K562 (cell line): Measurements from ENCODE around the gene PGP. TPM values are rescaled to one million over a fixed set of nuclear protein-coding genes. Genes with fewer than 3 reads are reported as not detected.
A peak's percentile ranks its signal among the peaks of the same experiment; 100 is the strongest.

Source experiments
- ATAC-seq: fragments of 200-7000 bp; cut with Tn5 transposase; 3 replicates; pipeline ENCODE4 v1.9.1; 2020; ENCODE audit warnings: moderate library complexity
- BruUV-seq: library from RNA; stranded (reverse); fragments of 400-500 nt; replicated peaks from 2 replicates; lab custom pipeline; 2021; lab: Mats Ljungman, UMichigan
- CTCF ChIA-PET: fragments of 300-600 bp; formaldehyde crosslinking; extraction: SDS; loops from one replicate; lab custom pipeline; 2021; ENCODE audit warnings: low intra/inter-chr PET ratio; lab: Yijun Ruan, JAX
- POLR2A ChIA-PET: fragments of 300-600, 350-650 bp; sonication (Branson Sonifier 250); formaldehyde crosslinking; extraction: SDS; loops from one replicate; lab custom pipeline; 2021; ENCODE audit warnings: antibody characterized with exemption, inconsistent platforms; lab: Yijun Ruan, JAX
- DNase-seq, 4 experiments: peaks; one replicate each; pipeline versions ENCODE4 v3.0.0 to v3.0.0-alpha.2; 2011 to 2018; ENCODE audit warnings: low spot score in 3 of 4, mixed read lengths in 3 of 4; ENCODE audit errors: extremely low read depth in 1 of 4
- FAIRE-seq: peaks from 2 replicates; lab custom pipeline; 2011; peaks lifted over from hg19 to GRCh38; lab: Jason Lieb, UNC
- H2AFZ ChIP-seq: 2 replicates; pipeline ENCODE4 v1.6.0; 2011; ENCODE audit warnings: low read depth, low read length, control low read depth, inconsistent platforms
- H3K27ac ChIP-seq: fragments of 200-600 bp; 3 replicates; pipeline ENCODE4 v1.8.0; 2011; ENCODE audit warnings: low read depth, mild to moderate bottlenecking, control low read depth, inconsistent platforms, low read length, moderate library complexity, mixed read lengths; ENCODE audit errors: extremely low read depth
- H3K27me3 ChIP-seq, 2 experiments: fragments of 300-600 bp in 1 of 2; 2 replicates in 1 of 2; 3 replicates in 1 of 2; pipeline versions ENCODE4 v1.6.0 to v1.8.0; 2011; ENCODE audit warnings: inconsistent platforms in 2 of 2, low read length in 2 of 2, mild to moderate bottlenecking in 1 of 2, mixed read lengths in 1 of 2, moderate library complexity in 1 of 2; ENCODE audit not compliant: control insufficient read depth in 2 of 2, insufficient read depth in 2 of 2
- H3K36me3 ChIP-seq: fragments of 300-600 bp; 3 replicates; pipeline ENCODE4 v1.8.0; 2011; ENCODE audit warnings: mild to moderate bottlenecking, low read length, inconsistent platforms; ENCODE audit not compliant: control insufficient read depth, insufficient read depth
- H3K4me1 ChIP-seq, 2 experiments: fragments of 200-600 bp in 1 of 2; replicated peaks in 1 of 2; 2 replicates in 1 of 2; 3 replicates in 1 of 2; pipeline versions ENCODE4 v1.5.1 to v1.8.0; 2011; ENCODE audit warnings: inconsistent platforms in 2 of 2, low read length in 2 of 2, mild to moderate bottlenecking in 1 of 2, mixed read lengths in 1 of 2, moderate library complexity in 1 of 2; ENCODE audit not compliant: control insufficient read depth in 2 of 2, insufficient read depth in 2 of 2
- H3K4me2 ChIP-seq: 2 replicates; pipeline ENCODE4 v1.6.1; 2011; ENCODE audit warnings: low read length, control low read depth, inconsistent platforms, mixed read lengths; ENCODE audit not compliant: insufficient read depth
- H3K4me3 ChIP-seq: fragments of 200-600 bp; sonication (generic), shearing (Covaris generic); 2 replicates; pipeline ENCODE4 v1.5.1; 2016; ENCODE audit warnings: control low read depth, inconsistent platforms
- H3K79me2 ChIP-seq: fragments of 200-600 bp; 3 replicates; pipeline ENCODE4 v1.8.0; 2011; ENCODE audit warnings: low read length, inconsistent platforms; ENCODE audit not compliant: control insufficient read depth, insufficient read depth
- H3K9ac ChIP-seq, 2 experiments: 2 replicates each; pipeline versions ENCODE4 v1.6.0 to v1.6.1; 2011; ENCODE audit warnings: low read depth in 2 of 2, low read length in 2 of 2, control low read depth in 1 of 2, inconsistent platforms in 1 of 2, mild to moderate bottlenecking in 1 of 2, mixed read lengths in 1 of 2; ENCODE audit not compliant: insufficient read depth in 1 of 2
- H3K9me1 ChIP-seq: one replicate; pipeline ENCODE4 v1.6.0; 2011; ENCODE audit warnings: inconsistent platforms, mild to moderate bottlenecking, low read length, moderate library complexity; ENCODE audit not compliant: control insufficient read depth, insufficient read depth
- H3K9me3 ChIP-seq: replicated peaks from 2 replicates; pipeline ENCODE4 v1.5.1; 2011; ENCODE audit warnings: low read depth, low read length, inconsistent platforms; ENCODE audit not compliant: control insufficient read depth, insufficient read depth
- H4K20me1 ChIP-seq: replicated peaks from 2 replicates; pipeline ENCODE4 v1.6.1; 2011; ENCODE audit warnings: low read length, inconsistent platforms, mixed read lengths; ENCODE audit not compliant: control insufficient read depth, insufficient read depth
- CTBP1 ChIP-seq: fragments of 450-650 bp; IDR thresholded peaks from 2 replicates; pipeline ENCODE4 v1.6.1; 2016; ENCODE audit warnings: borderline replicate concordance
- DIDO1 ChIP-seq: fragments of 450-650 bp; IDR thresholded peaks from 2 replicates; pipeline ENCODE4 v1.6.1; 2016; ENCODE audit warnings: low read depth, missing biosample characterization, missing genetic modification characterization
- ELF2 ChIP-seq: fragments of 250-450 bp; sonication (Bioruptor Pico); IDR thresholded peaks from 2 replicates; pipeline ENCODE4 v1.5.0; 2021; ENCODE audit warnings: mild to moderate bottlenecking
- FOXK2 ChIP-seq, 2 experiments: fragments of 450-650 bp; IDR thresholded peaks in 1 of 2; conservative IDR thresholded peaks in 1 of 2; 2 replicates each; pipeline ENCODE4 v1.6.1; 2016; ENCODE audit warnings: low read depth in 2 of 2, mild to moderate bottlenecking in 1 of 2
- HNRNPL ChIP-seq: fragments of 200-400 bp; formaldehyde crosslinking; IDR thresholded peaks from 2 replicates; pipeline ENCODE4 v1.6.1; 2017; ENCODE audit warnings: low read depth, mild to moderate bottlenecking, low read length
- HOXB6 ChIP-seq: fragments of 250-450 bp; sonication (Bioruptor Pico); IDR thresholded peaks from 2 replicates; pipeline ENCODE4 v1.5.1; 2022; ENCODE audit warnings: mild to moderate bottlenecking, borderline replicate concordance
- KLF6 ChIP-seq: fragments of 250-450 bp; sonication (Bioruptor Pico); IDR thresholded peaks from 2 replicates; pipeline ENCODE4 v1.4.0; 2020; ENCODE audit warnings: mild to moderate bottlenecking, moderate library complexity, borderline replicate concordance
- POLR2AphosphoS5 ChIP-seq: IDR thresholded peaks from 2 replicates; pipeline ENCODE4 v1.6.1; 2011; ENCODE audit warnings: mild to moderate bottlenecking, low read depth, low read length, moderate library complexity; ENCODE audit not compliant: control insufficient read depth, insufficient read depth
- POLR2G ChIP-seq: fragments of 200-400 bp; formaldehyde crosslinking; IDR thresholded peaks from 2 replicates; pipeline ENCODE4 v1.6.1; 2017; ENCODE audit warnings: low read depth, mild to moderate bottlenecking, antibody characterized with exemption, low read length, moderate library complexity
- PRMT5 ChIP-seq: sonication (generic); formaldehyde crosslinking; IDR thresholded peaks from 2 replicates; pipeline ENCODE4 v1.5.0; 2020; ENCODE audit warnings: missing genetic modification reagents
- RBFOX2 ChIP-seq: fragments of 200-400 bp; formaldehyde crosslinking; IDR thresholded peaks from 2 replicates; pipeline ENCODE4 v1.6.1; 2017; ENCODE audit warnings: low read depth, mild to moderate bottlenecking, low read length, moderate library complexity
- RBM15 ChIP-seq: fragments of 200-400 bp; formaldehyde crosslinking; IDR thresholded peaks from 2 replicates; pipeline ENCODE4 v1.6.1; 2018; ENCODE audit warnings: mild to moderate bottlenecking, low read length, moderate library complexity; ENCODE audit not compliant: insufficient read depth
- RBM22 ChIP-seq: fragments of 200-400 bp; formaldehyde crosslinking; IDR thresholded peaks from 2 replicates; pipeline ENCODE4 v1.6.1; 2018; ENCODE audit warnings: low read length, low read depth; ENCODE audit not compliant: poor library complexity, severe bottlenecking
- RFX7 ChIP-seq: fragments of 250-450 bp; sonication (Bioruptor Pico); IDR thresholded peaks from 2 replicates; pipeline ENCODE4 v1.5.1; 2021; ENCODE audit warnings: mild to moderate bottlenecking
- SMARCC2 ChIP-seq: fragments of 450-650 bp; IDR thresholded peaks from 2 replicates; pipeline ENCODE4 v1.6.1; 2017; ENCODE audit warnings: antibody characterized with exemption, moderate library complexity, mild to moderate bottlenecking, low read depth
- SNIP1 ChIP-seq: fragments of 450-650 bp; IDR thresholded peaks from 2 replicates; pipeline ENCODE4 v1.7.1; 2017; ENCODE audit warnings: low read depth, mild to moderate bottlenecking
- SRF ChIP-seq, 2 experiments: fragments of 250-450, 450-650 bp in 1 of 2; sonication (Bioruptor Pico) in 1 of 2; sonication (generic) in 1 of 2; formaldehyde crosslinking; IDR thresholded peaks; 2 replicates each; pipeline versions ENCODE4 v1.5.0 to v1.5.1; 2020 to 2022; ENCODE audit warnings: mild to moderate bottlenecking in 1 of 2, missing genetic modification reagents in 1 of 2
- THRAP3 ChIP-seq: fragments of 450-650 bp; IDR thresholded peaks from 2 replicates; pipeline ENCODE4 v1.6.1; 2016; ENCODE audit warnings: mild to moderate bottlenecking, inconsistent platforms, borderline replicate concordance
- WHSC1 ChIP-seq: IDR thresholded peaks from one replicate; pipeline ENCODE4 v1.6.1; 2012; ENCODE audit warnings: low read length, control low read depth, inconsistent platforms
- XRCC3 ChIP-seq: fragments of 450-650 bp; IDR thresholded peaks from 2 replicates; pipeline ENCODE4 v1.6.1; 2017; ENCODE audit warnings: mild to moderate bottlenecking, moderate library complexity
- YY1 ChIP-seq, 3 experiments: IDR thresholded peaks; 2 replicates each; pipeline ENCODE4 v1.6.1; 2011; ENCODE audit warnings: low read length in 2 of 3, mild to moderate bottlenecking in 2 of 3, moderate library complexity in 2 of 3, borderline replicate concordance in 1 of 3, control low read depth in 1 of 3, low read depth in 1 of 3; ENCODE audit not compliant: insufficient read depth in 3 of 3, insufficient replicate concordance in 2 of 3, control insufficient read depth in 1 of 3, insufficient read length in 1 of 3; ENCODE audit errors: extremely low read depth in 1 of 3
- ZNF184 ChIP-seq: sonication (generic); formaldehyde crosslinking; IDR thresholded peaks from 2 replicates; pipeline ENCODE4 v1.5.0; 2020; ENCODE audit warnings: missing genetic modification reagents
- ZNF717 ChIP-seq: fragments of 250-450 bp; sonication (Bioruptor Pico); IDR thresholded peaks from 2 replicates; pipeline ENCODE4 v1.5.0; 2021
- ZZZ3 ChIP-seq: fragments of 450-650 bp; IDR thresholded peaks from 2 replicates; pipeline ENCODE4 v1.6.1; 2016; ENCODE audit warnings: antibody characterized with exemption, mild to moderate bottlenecking, moderate library complexity
- WGBS: fragments of 100-300 bp; shearing (Covaris generic); methylation state at CpG from one replicate; pipeline ENCODE4 v1.1.6; 2016; ENCODE audit warnings: low coverage, mixed read lengths; ENCODE audit not compliant: insufficient coverage; ENCODE audit errors: missing lambda C conversion rate; 5-methylcytosine and 5-hydroxymethylcytosine counted together
- in situ Hi-C: fragments of 300-500 bp; cut with MboI; formaldehyde crosslinking; loops from 4 replicates; pipeline ENCODE4 v1.15.0; 2018; ENCODE audit warnings: inconsistent platforms, mixed read lengths
- intact Hi-C: fragments of 100-400 bp; cut with micrococcal nuclease; formaldehyde crosslinking; loops from 2 replicates; pipeline ENCODE4 v1.14.2; 2022
- polyA plus RNA-seq, 8 experiments: library from polyadenylated mRNA; depleted of rRNA in 4 of 8; stranded (reverse) in 5 of 8; unstranded in 3 of 8; fragments of >200 nt; fragmentation: Nextera tagmentation in 2 of 8; fragmentation: Illumina TruSeq in 1 of 8; extraction: Ambion mirVana in 2 of 8; extraction: Trizol in 1 of 8; gene quantifications; 2 replicates each; pipeline versions ENCODE4 v1.2.1 to v1.2.3, GENCODE V29; 2011 to 2014; ENCODE audit warnings: inconsistent platforms in 1 of 8, missing spikeins in 1 of 8
- total RNA-seq, 7 experiments: library from RNA; depleted of rRNA in 6 of 7; stranded (reverse); fragments of >200 nt in 6 of 7; fragmentation: Illumina TruSeq in 2 of 7; extraction: Trizol in 2 of 7; gene quantifications; 2 replicates each; pipeline versions ENCODE4 v1.2.1 to v1.2.3, GENCODE V29; 2011 to 2021; ENCODE audit warnings: low replicate concordance in 1 of 7
- TF ChIP-seq, protein P1 (sequence below): fragments of 450-650 bp; formaldehyde crosslinking; IDR thresholded peaks from 2 replicates; pipeline ENCODE4 v1.4.0; 2022; ENCODE audit warnings: missing genetic modification characterization

Gene PGP
- total and polyA plus RNA-seq, 9 of the 15 experiments (the other 6 are each of a cell fraction or from before 2014, with no cell fraction given) = 1.1 to 57.6 (median 19.6) TPM

DNA sequence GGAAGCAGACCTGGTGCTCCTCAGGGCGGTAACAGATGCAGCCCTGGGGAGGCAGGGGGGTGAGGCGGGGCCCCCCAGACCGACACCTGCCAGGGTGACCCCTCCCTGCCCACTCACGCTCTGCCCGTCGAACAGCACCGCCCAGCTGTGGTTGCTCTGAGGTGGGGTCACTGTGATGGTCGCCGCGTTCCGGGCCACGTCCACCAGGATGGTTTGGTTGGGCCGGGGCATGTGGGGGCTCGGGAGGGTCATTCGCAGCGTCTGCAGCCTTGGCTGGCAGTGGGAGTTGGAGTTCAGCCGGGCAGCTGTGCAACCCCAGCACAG is 4.7 kb downstream of the PGP start:
- H3K36me3 ChIP-seq = peaks cover 61% of the 10 kb centered on the region; the same call in 2 of the 3 replicates
- peaks cover 67% of the 10 kb centered on the region for H3K79me2 ChIP-seq
- FAIRE-seq = no peak
- no TSS peak for BruUV-seq
- intact Hi-C loops = no loop called here
- H4K20me1 ChIP-seq = peaks cover 21% of the 10 kb centered on the region
- no peak overlapping the region for H3K4me3 ChIP-seq
- CTCF ChIA-PET = no interaction called here
- no peak overlapping the region for H2AFZ ChIP-seq
- H3K27ac ChIP-seq = no peak overlapping the region
- ATAC-seq = no peak
- POLR2A ChIA-PET = interaction anchor here (0.9 to 2.1 kb wide), 3 partner anchors 14 to 56 kb away, joined by 4 to 12 read pairs (median 11); partner anchors contain the start of genes E4F1 and TRAF7
- H3K9me1 ChIP-seq = no peaks in the 10 kb centered on the region
- peaks cover 31 to 91% of the 10 kb centered on the region in 2 experiments for H3K4me1 ChIP-seq
- H3K4me2 ChIP-seq = no peak overlapping the region
- H3K9me3 ChIP-seq = no peaks in the 10 kb centered on the region
- WGBS = 91% methylated on average over 13 of the region's 17 CpGs
- H3K9ac ChIP-seq = peak overlapping the region in 1 of 2 experiments; percentile 83; a peak in 2 of 4 replicates
- in situ Hi-C loops = no loop called here
- DNase-seq = no peak
- H3K27me3 ChIP-seq = no peaks in the 10 kb centered on the region
- TF ChIP-seq SNIP1 (no peak), YY1 (IDR thresholded peaks at IDR 0.05; ENCODE audit: borderline replicate concordance in 1 of 3, control insufficient read depth in 1 of 3, extremely low read depth in 1 of 3, insufficient read depth in 3 of 3, insufficient read length in 1 of 3, insufficient replicate concordance in 2 of 3, low read depth in 1 of 3, low read length in 2 of 3) (no peak), RBM15 (no peak), PRMT5 (CRISPR knock-in tag) (no peak), CTBP1 (no peak), SRF (CRISPR knock-in tag; IDR thresholded peaks at IDR 0.05) (no peak), THRAP3 (no peak), POLR2AphosphoS5 (peak; percentile 2; the same call in 1 of the 2 replicates), ZNF717 (CRISPR knock-in tag) (no peak), SMARCC2 (no peak), WHSC1 (no peak), RFX7 (CRISPR knock-in tag) (no peak), ZNF184 (CRISPR knock-in tag) (no peak), HNRNPL (peak; percentile 32; the same call in 1 of the 2 replicates), ZZZ3 (no peak), DIDO1 (tag) (no peak), ELF2 (CRISPR knock-in tag) (no peak), RBM22 (no peak), RBFOX2 (peak; percentile 54), XRCC3 (no peak), FOXK2 (conservative IDR thresholded peaks at IDR 0.05 in 1 of 2, IDR thresholded peaks at IDR 0.05 in 1 of 2; ENCODE audit: low read depth in 2 of 2) (no peak), HOXB6 (CRISPR knock-in tag) (no peak), KLF6 (CRISPR knock-in tag) (no peak), POLR2G (peak; percentile 58)
- TF ChIP-seq, protein P1, sequence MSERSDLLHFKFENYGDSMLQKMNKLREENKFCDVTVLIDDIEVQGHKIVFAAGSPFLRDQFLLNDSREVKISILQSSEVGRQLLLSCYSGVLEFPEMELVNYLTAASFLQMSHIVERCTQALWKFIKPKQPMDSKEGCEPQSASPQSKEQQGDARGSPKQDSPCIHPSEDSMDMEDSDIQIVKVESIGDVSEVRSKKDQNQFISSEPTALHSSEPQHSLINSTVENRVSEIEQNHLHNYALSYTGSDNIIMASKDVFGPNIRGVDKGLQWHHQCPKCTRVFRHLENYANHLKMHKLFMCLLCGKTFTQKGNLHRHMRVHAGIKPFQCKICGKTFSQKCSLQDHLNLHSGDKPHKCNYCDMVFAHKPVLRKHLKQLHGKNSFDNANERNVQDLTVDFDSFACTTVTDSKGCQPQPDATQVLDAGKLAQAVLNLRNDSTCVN = no peak
